GM11168 (cell line): ENCODE measurements around the gene EMP1.
"Not testable (repeated sequence)": the region's sequence is repeated elsewhere in the genome, so short reads cannot be mapped to it uniquely, and the experiment has no call there.

Source experiments
- in situ Hi-C: fragments of 300-500 bp; cut with MboI; formaldehyde crosslinking; loops from one replicate; pipeline ENCODE4 v1.12.0; 2022; ENCODE audit warnings: low sequenced_read_pairs; ENCODE audit not compliant: unreplicated experiment

The EMP1 gene

GRCh38 chr12:13251521-13251920, 55.0 kb downstream of the EMP1 start:
- in situ Hi-C loops: no loop called here

- in situ Hi-C loops: no loop called here
Observed at GRCh38 chr12:13252024-13252423, 55.5 kb downstream of the EMP1 start.

DNA sequence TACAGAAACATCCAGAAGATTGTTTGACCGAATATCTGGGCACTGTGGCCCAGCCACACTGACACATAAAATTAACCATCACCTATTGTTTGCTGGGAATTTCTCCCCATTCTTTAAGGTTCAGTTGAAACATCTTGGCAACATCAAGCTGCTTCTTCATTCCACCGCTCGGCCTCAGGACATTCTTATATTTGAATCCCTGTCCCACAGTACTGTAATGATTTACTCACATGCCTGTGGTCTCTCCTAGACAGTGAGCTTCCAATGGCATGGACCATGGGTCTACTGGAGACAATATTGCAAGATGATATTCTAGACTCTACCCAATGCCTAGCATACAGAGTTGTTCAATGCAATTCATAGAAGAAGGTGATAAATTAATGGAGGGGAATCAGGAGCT, 56.1 kb downstream of the EMP1 start:
- in situ Hi-C loops: no loop called here

GRCh38 chr12:13253966-13254760, 57.6 kb downstream of the EMP1 start:
- in situ Hi-C loops: no loop called here

DNA sequence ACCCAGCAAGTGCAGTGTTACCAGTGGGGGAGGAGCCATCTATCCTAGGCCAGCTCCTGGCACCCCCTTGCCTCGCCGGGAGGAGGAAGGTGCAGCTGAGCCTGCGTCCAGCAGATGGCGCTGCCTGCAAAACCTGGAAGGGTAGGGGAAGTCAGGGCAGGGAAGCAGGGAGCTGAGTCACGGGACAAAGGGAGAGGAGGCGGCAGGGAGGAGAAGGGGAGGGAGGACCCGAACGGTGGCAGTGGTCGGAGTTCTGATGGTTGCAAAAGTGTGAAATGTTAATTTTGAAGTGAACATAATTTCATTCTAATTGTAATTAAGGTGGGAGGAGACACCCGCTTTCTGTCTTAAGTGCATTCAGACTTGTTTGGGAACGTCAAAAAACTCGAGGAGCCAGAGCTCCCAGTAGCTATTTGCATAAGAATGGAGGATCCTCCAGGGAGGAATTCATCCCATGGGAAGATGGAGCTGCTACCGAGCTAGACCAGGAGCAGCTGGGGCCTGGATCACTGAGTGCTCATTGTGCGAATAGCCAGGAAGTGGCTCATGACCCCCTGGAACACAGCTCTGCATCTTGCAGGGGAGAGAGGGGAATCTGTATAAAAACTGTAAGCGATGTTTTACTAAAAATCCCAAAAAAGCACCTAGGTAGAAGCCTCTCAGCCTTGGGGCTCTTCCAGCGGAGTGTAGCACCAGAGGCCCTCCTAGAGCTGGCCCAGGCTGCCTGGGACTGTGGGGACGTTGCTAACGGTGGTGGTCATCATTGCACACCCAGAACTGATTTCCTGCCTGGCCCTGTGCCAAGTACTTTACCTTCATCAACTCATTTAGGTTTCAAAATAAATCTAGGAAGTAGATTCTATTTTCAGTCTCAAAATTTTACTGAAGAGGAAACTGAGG, 59.5 kb downstream of the EMP1 start:
- in situ Hi-C loops: no loop called here

DNA sequence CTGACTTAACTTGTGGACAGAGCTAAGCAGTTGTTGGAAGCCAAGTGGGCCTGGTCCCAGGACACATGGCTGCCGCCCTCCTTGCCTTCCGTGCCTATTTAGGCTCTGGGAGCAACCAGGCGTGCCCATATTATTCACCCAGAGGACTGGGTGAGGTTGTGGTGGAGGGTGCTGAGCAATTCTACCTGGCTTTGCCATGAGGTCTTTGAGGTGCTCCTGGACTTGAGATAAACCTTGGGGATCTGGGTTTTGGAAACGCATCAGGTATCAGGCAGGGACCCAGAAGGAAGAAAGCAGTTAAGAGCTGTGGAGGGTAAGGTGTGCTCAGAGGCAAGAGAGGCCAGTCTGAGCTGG, 60.1 kb downstream of the EMP1 start:
- in situ Hi-C loops: no loop called here

- in situ Hi-C loops: no loop called here
Observed at GRCh38 chr12:13257356-13257875, 60.9 kb downstream of the EMP1 start.

DNA sequence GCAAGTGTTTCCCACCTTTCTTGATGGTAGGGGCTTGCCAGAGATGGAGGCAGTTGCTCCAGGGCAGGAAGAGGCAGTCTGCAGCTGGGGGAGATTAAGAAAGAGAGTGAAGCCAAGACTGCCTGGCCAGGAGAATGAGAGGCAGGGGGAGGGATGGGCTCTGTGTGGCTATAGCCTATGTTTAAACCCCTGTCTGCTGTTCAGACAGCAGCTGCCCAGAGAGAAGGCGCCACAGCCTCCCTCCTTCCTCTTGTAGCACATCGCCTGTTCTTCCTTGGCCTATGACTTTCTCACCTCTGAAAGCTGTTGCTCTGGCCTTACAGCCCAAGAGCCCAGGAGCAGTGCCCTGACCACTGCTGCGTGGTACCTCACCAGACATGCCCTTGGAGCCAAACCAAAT, 61.7 kb downstream of the EMP1 start:
- in situ Hi-C loops: no loop called here

GRCh38 chr12:13258717-13259119, 62.2 kb downstream of the EMP1 start:
- in situ Hi-C loops: no loop called here

DNA sequence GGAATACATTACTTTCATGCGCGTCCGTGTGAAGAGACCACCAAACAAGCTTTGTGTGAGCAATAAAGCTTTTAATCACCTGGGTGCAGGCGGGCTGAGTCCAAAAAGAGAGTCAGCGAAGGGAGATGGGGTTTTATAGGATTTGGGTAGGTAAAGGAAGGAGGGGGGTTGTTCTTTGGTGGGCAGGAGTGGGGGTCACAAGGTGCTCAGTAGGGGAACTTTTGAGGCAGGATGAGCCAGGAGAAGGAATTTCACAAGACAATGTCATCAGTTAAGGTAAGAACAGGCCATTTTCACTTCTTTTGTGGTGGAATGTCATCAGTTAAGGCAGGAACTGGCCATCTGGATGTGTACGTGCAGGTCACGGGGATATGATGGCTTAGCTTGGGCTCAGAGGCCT, 63.1 kb downstream of the EMP1 start:
- in situ Hi-C loops: not testable (repeated sequence)

- in situ Hi-C loops: not testable (repeated sequence)
Observed at GRCh38 chr12:13267826-13268225, 71.3 kb downstream of the EMP1 start.

DNA sequence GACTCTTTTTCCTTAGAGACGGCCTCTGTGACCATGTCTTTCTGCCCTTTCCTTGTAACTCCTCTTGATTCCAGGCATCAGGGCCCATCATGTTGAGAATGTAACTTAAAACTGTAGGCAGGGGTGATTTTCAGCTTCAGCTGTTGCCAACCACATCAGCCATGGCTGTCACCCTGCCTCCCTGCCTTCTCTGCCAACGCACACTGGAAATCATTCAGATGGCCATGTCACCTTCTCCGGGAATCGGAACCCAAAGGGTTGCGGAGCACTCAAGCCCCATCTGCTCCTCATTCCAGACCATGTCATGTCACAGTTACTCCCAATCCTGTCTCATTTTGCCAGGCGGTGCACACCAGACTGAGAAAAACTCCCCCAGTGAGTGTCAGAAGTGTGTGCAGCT, 72.1 kb downstream of the EMP1 start:
- in situ Hi-C loops: no loop called here
